ENCODE data around the gene HEPHL1. TPM values are rescaled to one million over a fixed set of nuclear protein-coding genes. Genes with fewer than 3 reads are reported as not detected.
"Not testable (repeated sequence)": the region's sequence is repeated elsewhere in the genome, so short reads cannot be mapped to it uniquely, and the experiment has no call there.

HEPHL1 gene
- total RNA-seq, 2 experiments from 2014 or later = not detected

GRCh38 chr11:94112206-94112953 lies 91.2 kb downstream of the HEPHL1 start:
- peaks cover 35% of the 10 kb centered on the region for H3K27me3 Mint-ChIP-seq
- no peaks in the 10 kb centered on the region for H3K9me3 Mint-ChIP-seq
- no peak overlapping the region for H3K4me3 Mint-ChIP-seq
- intact Hi-C loops (cut with micrococcal nuclease) = no loop called here
- no peaks in the 10 kb centered on the region for H3K4me1 Mint-ChIP-seq (ENCODE audit: low read depth)
- ATAC-seq (no peak), DNase-seq (no peak)
- TF ChIP-seq CTCF (IDR thresholded peaks at IDR 0.05) = no peak
- ChIA-PET CTCF (no interaction called here), POLR2A (no interaction called here)
- no peaks in the 10 kb centered on the region for H3K36me3 Mint-ChIP-seq (ENCODE audit: low read depth)
- no peak overlapping the region for H3K27ac Mint-ChIP-seq

- Mint-ChIP-seq H3K4me3 (no peak overlapping the region), H3K9me3 (no peaks in the 10 kb centered on the region), H3K4me1 (ENCODE audit: low read depth) (no peaks in the 10 kb centered on the region), H3K27me3 (peaks cover 23% of the 10 kb centered on the region), H3K36me3 (ENCODE audit: low read depth) (no peaks in the 10 kb centered on the region), H3K27ac (no peak overlapping the region)
- POLR2A ChIA-PET = no interaction called here
- TF ChIP-seq CTCF (IDR thresholded peaks at IDR 0.05) = no peak
- DNase-seq (no peak), ATAC-seq (no peak)
- intact Hi-C loops (cut with micrococcal nuclease) = no loop called here
- CTCF ChIA-PET = no interaction called here
Observed at GRCh38 chr11:94117197-94117574, 96.0 kb downstream of the HEPHL1 start.

GRCh38 chr11:94117871-94118270 lies 96.7 kb downstream of the HEPHL1 start:
- no peak for ATAC-seq
- intact Hi-C loops (cut with micrococcal nuclease) = no loop called here
- Mint-ChIP-seq H3K27me3 (peaks cover 18% of the 10 kb centered on the region), H3K36me3 (ENCODE audit: low read depth) (no peaks in the 10 kb centered on the region), H3K4me1 (ENCODE audit: low read depth) (no peaks in the 10 kb centered on the region), H3K4me3 (no peak overlapping the region), H3K9me3 (no peaks in the 10 kb centered on the region), H3K27ac (no peak overlapping the region)
- ChIA-PET POLR2A (interaction anchor here (0.8 kb wide), 1 partner anchor 11 kb away, joined by 3 read pairs; the partner anchor contains the start of gene PANX1), CTCF (no interaction called here)
- no peak for TF ChIP-seq CTCF (IDR thresholded peaks at IDR 0.05)
- DNase-seq = no peak

GRCh38 chr11:94119676-94120075 lies 98.5 kb downstream of the HEPHL1 start:
- H3K9me3 Mint-ChIP-seq; POLR2A ChIA-PET; H3K36me3 Mint-ChIP-seq (ENCODE audit: low read depth); ATAC-seq; H3K27ac Mint-ChIP-seq; CTCF ChIA-PET; H3K4me1 Mint-ChIP-seq (ENCODE audit: low read depth); H3K4me3 Mint-ChIP-seq; H3K27me3 Mint-ChIP-seq; DNase-seq: not testable (repeated sequence)
- intact Hi-C loops (cut with micrococcal nuclease) = loop anchor here (10.0 kb wide), 1 partner anchor 375 kb away; the partner anchor contains the start of genes C11orf54 and TAF1D

GRCh38 chr11:94120516-94120915 lies 99.4 kb downstream of the HEPHL1 start:
- H3K36me3 Mint-ChIP-seq (ENCODE audit: low read depth); H3K27ac Mint-ChIP-seq; H3K4me1 Mint-ChIP-seq (ENCODE audit: low read depth); POLR2A ChIA-PET; ATAC-seq; CTCF ChIA-PET; H3K27me3 Mint-ChIP-seq; H3K4me3 Mint-ChIP-seq; H3K9me3 Mint-ChIP-seq; DNase-seq: not testable (repeated sequence)
- intact Hi-C loops (cut with micrococcal nuclease) = loop anchor here (10.0 kb wide), 1 partner anchor 376 kb away; the partner anchor contains the start of genes C11orf54 and TAF1D

GRCh38 chr11:94120946-94121345 lies 99.8 kb downstream of the HEPHL1 start:
- peaks cover 2% of the 10 kb centered on the region for H3K27me3 Mint-ChIP-seq
- ChIA-PET POLR2A (no interaction called here), CTCF (no interaction called here)
- ATAC-seq = no peak
- TF ChIP-seq CTCF (IDR thresholded peaks at IDR 0.05) = no peak
- no peak for DNase-seq
- H3K4me1 Mint-ChIP-seq (ENCODE audit: low read depth) = no peaks in the 10 kb centered on the region
- intact Hi-C loops (cut with micrococcal nuclease) = loop anchor here (10.0 kb wide), 1 partner anchor 376 kb away; the partner anchor contains the start of genes C11orf54 and TAF1D
- no peaks in the 10 kb centered on the region for H3K36me3 Mint-ChIP-seq (ENCODE audit: low read depth)
- peaks cover 2% of the 10 kb centered on the region for H3K9me3 Mint-ChIP-seq
- H3K4me3 Mint-ChIP-seq = no peak overlapping the region
- H3K27ac Mint-ChIP-seq = no peak overlapping the region

All from activated CD8-positive, alpha-beta T cell treated with anti-CD3 and anti-CD28 coated beads for 36 hours (primary cell).